Left colon (tissue), 2 donors: Measurements from ENCODE around the gene NRSN1. TPM values are rescaled to one million over a fixed set of nuclear protein-coding genes. Genes with fewer than 3 reads are reported as not detected.

Source experiments
- ATAC-seq: fragments of 200-7000 bp; cut with Tn5 transposase; one replicate; pipeline ENCODE4 v1.9.1; 2020; ENCODE audit warnings: mild to moderate bottlenecking, moderate library complexity
- DNase-seq, 2 donors: peaks; one replicate each; pipeline ENCODE4 v3.0.0-alpha.2; 2020
- intact Hi-C, 2 donors: fragments of 100-400 bp; cut with DNase I in 1 of 2; cut with micrococcal nuclease in 1 of 2; formaldehyde crosslinking; loops; one replicate each; pipeline versions ENCODE4 v1.11.2 to v1.14.0; 2022; cut with DNase I, micrococcal nuclease
- total RNA-seq, 2 donors: library from RNA; stranded (reverse); fragmentation: NEBNext Ultra II Directional; extraction: Animal tissue kit (Norgen Biotek cat#: 25700); gene quantifications; one replicate each; pipeline ENCODE4 v1.2.1, GENCODE V29; 2021
- donor health status: DM: no; HTN: no; CAD: no.
- donor health status: DM: yes; HTN: yes; CAD: no.

NRSN1 gene
- total RNA-seq, 2 donors from 2014 or later, result 0.12 to 0.45 TPM

GRCh38 chr6:24194978-24195700, 69.1 kb downstream of the NRSN1 start:
- DNase-seq, result no peak
- intact Hi-C loops, result no loop called here
- peak; percentile 87 for ATAC-seq

GRCh38 chr6:24195836-24196597, 70.0 kb downstream of the NRSN1 start:
- intact Hi-C loops, result no loop called here
- DNase-seq, result no peak
- peak; percentile 64 for ATAC-seq

Other genes with a start within 250 kb of the NRSN1 start
- gene DCDC2, start 231.8 kb downstream of the NRSN1 start, total RNA-seq, result 1 to 10 TPM; 1.7 to 2.1 TPM